CD4-positive, alpha-beta T cell treated with Interferon gamma for 1 hour (primary cell): Measurements from ENCODE around the gene IL12RB1.

Source experiments
- DNase-seq: peaks from one replicate; pipeline ENCODE4 v3.0.0-alpha.2; 2020

IL12RB1 gene

DNA sequence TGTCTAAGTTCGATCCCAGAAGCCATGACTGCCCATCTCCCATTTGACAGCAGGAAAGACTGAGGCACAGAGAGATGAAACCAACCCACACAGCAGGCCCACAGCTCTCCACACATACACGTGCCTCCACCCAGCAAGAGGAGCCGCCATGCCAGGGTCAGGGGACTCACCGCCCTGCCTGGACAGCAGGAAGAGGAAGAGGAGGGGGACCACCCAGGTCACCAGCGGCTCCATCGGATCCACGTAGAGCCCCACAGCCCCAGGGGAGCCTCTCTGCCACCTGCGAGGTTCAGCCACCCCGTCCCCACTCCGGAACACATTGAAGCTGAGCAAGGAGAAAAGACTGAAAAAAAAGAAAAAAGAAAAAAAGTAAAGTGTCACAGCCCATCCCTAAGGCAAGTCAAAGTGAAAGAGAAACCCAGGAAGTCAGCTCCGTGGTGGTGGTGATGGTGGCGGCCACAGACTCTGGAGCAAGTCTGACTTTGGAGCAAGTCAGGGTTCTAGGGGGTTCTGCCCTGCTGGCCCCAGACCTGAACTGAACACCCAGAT, at the start of gene IL12RB1:
Gene IL12RB1 (minus strand): TSS at position 345 of the 549 bp plus-strand sequence. CDS start 111 bp downstream, at position 234.
- peak; percentile 62 for DNase-seq

DNA sequence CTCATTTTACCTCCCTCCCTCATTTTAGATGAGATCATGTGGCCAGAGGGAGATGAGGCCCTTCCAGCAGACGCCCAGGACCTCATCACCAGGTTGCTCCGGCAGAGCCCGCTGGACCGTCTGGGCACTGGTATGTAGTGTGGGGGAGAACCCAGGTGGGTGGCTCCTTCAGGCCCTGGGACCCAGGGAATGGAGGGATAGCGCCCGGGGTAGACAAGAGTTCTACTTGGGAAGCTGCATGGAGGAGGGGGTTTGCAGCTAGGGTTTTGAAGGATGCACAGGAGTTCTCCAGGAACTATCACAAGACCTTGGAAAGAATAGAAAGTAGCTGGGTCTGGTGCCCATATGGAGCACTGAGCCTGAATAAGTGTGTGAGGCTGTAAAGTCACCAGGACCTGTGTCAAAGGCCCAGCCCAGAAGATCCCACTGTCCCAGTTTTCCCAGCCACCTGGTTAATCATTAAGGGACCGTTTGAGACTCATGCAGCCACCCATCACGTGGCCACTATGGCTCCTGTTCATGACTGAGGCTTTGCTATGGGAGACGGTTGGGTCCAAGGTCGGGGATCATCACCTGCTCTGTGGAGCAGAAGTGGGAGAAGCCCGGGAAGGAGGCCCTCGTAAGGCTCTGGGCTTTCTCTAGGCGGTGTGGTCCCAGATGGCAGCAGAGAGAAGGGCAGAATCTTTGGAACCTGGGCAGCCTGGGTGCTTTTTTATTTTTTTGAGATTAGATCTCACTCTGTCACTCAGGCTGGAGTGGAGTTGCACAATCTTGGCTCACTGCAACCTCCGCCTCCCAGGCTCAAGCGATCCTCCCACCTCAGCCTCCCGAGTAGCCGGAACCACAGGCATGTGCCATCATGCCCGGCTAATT, 49.2 kb upstream of the IL12RB1 start:
- DNase-seq, result no peak

DNA sequence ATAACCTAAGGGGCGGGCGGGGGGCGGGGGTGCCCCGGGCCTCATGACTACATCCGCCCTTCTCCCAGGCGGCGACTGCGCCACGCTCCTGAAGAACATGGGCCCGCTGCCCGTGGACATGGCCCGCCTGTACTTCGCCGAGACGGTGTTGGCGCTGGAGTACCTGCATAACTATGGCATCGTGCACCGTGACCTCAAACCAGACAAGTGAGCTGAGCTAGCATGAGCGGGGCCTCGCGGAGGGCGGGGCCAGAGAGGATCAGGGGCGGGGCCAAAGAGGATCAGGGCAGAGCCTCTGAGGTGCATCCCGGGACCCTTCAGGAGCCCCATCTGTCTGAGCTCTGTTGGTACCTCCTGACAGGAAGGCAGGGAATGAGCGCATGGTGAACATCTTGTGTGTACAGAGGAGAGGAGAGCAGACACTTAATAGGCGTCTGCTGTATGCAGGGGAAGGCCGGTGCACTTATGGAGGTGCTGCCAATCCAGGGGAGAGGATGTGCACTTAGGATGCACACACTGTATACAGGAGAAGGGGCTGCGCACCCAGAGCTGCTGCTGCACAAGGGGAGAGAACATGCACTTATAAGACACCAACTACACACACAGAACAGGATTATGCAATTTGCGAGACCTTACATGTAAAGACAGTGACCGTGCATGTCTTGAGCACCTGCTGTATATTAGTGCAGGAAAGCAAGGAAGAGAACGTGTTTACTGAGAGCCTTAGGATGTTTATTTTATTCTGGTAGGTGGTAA, 45.3 kb upstream of the IL12RB1 start:
- no peak for DNase-seq

DNA sequence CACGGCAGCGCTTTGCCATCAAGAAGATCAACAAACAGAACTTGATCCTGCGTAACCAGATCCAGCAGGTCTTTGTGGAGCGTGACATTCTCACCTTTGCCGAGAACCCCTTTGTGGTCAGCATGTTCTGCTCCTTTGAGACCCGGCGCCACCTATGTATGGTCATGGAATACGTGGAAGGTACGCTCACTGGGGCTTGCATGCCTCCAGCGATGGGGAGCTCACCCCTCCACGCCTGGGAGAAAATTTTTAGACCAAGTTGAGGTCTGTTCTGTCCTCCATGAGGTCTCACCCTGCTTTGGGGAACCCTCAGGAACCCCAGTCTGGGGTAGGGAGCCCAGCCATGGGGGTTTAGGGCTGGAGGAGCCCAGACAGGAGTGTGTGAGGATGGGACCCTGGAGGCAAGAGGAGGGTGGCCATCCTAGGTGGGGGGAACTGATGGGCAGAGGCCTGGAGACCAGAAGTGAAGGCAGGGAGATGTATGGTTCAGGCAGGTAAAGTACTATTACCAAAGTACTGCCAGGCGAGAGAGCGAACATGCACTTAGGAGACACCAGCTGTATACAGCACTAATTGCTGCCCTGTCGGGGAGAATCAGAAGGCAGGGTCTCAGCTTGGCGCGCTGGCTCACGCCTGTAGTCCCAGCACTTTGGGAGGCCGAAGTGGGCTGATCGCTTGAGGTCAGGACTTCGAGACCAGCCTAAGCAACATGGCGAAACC, 43.9 kb upstream of the IL12RB1 start:
- no peak for DNase-seq

DNA sequence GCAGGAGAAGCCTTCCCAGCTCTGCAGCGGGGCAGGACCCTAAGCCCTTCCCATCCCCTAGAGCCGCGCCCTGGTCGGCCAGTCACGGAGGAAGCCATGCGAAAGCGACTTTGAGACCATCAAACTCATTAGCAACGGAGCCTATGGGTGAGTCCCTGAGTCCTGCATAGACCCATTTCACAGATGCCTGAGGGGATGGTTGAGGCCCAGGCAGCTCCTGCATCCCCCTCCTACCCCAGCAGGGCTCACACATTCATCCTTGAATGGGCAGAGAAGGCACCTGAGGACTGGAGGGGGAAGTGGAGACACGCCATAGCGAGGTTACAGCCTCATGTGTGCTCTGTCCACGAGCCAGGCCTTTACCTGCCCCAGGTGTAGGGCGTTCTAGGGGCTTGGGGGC, 42.1 kb upstream of the IL12RB1 start:
- DNase-seq, result no peak

DNA sequence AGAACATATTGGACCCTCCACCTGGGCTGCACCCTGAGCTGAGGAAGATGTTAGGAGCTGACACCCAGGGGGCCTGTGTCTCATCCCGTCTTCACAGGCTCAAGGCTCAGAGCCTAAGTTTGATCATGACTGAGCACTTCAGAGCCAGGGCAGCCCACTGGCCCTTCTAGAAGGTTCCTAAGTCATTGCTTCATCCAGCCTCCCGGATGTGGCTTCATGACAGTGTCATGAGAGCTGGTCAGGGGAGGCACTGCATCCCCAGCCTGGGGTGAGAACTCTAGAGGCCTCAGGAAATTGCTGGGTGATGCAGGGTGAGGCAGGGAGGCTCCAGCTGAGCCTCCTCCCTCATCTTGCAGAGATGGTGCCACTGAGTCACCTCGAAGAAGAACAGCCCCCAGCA, 41.3 kb upstream of the IL12RB1 start:
- DNase-seq, result peak; percentile 60

DNA sequence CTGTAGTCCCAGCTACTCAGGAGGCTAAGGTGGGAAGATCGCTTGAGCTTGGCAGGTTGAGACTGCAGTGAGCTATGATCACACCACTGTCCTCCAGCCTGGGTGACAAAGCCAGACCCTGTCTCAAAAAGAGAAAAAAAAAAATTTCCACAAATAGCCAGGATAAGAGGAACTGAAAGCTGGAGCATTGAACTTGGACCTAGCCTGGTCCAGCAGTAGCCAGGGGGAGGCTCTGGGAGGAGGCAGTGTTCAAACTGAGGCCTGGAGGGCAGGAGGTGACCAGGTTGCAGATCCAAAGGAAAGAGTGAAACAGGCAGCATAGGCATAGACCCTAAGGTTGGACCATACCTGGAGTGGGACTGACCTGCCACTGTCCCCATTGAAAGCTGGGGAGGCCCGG, 39.4 kb upstream of the IL12RB1 start:
- DNase-seq, result no peak

DNA sequence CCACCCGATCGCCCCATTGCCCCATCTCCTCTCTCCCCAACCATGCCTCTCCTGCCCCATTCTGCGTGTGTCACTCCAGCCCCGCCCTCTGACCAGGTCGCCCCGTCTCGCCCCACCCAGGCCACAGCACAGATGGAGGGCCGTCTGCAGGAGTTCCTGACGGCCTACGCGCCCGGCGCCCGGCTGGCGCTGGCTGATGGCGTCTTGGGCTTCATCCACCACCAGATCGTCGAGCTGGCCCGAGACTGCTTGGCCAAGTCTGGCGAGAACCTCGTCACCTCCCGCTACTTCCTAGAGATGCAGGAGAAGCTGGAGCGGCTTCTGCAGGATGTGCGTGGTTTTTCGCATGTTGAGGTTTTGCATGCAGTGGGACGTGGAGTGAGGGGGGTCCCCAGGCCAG, 37.1 kb upstream of the IL12RB1 start:
- no peak for DNase-seq

DNA sequence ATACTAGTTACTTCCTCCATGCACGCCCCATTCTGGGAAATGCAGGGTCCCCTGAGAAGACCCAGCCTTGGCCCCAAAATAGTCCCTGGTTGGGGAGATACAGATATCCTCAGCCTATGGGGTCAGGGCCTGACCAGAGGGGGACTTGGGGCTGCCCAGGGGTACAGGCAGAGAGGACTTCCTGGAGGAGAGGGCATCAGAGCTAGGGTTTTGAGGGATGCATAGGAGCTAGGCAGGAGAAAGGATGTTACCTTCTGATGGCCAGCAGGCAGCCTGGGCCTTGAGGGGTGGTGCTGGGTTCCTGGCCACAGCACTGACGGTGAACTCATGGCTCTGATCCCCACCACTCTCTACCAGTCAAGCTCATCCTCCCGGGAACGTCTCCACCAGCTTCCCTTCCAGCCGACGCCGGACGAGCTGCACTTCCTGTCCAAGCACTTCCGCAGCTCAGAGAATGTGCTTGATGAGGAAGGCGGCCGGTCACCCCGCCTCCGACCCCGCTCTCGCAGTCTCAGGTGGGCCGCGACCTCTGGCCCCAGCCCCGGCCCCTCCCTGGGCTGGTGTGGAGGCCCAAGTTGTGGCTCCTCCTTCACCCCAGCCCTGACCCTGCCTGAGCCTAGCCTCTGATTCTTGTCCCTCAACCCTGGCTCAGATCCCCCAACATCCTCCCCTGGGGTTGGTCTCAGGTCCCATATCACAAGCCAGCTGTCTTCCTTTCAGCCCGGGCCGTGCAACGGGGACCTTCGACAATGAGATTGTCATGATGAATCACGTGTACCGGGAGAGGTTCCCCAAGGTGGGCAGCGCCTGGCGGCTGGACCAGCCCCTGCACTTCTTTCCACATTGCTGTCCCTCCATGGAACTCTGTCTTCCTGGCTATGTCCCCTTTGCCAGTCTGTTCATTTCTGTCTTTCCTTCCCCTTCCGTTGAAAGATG, 36.4 kb upstream of the IL12RB1 start:
- DNase-seq, result no peak

DNA sequence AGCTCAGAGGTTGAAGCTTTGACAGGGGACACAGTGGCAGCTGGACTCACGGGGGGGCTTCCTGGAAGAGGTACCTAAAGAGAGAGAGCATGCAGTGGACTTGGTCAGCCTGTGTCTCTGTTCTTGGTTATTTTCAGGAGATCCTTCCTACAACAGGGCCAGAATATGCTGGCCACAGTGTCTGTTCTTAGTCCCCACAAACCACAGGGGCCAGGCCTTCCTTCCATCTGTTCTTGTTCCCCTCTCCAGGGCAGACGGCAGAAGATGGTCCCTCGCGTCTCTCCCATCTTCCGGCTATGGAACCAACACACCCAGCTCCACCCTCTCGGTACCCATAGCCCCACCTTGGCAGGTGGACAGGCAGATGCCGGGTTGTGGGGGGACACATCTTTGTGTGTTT, 35.7 kb upstream of the IL12RB1 start:
- DNase-seq, result no peak

DNA sequence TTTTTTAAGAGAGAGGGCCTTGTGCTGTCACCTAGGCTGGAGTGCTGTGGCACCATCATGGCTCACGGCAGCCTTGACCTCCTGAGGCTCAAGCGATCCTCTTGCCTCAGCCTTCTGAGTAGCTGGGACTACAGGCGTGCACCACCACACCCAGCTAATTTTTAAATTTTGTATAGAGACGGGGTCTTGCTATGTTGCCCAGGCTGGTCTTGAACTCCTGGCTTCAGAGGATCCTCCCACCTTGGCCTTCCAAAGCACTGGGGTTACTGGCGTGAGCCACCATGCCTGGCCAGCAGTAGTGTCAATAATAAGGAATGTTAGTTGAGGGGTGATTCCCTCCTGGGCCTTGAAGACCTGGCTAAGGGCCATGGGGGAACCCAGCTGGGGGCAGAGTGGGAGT, 34.4 kb upstream of the IL12RB1 start:
- no peak for DNase-seq

DNA sequence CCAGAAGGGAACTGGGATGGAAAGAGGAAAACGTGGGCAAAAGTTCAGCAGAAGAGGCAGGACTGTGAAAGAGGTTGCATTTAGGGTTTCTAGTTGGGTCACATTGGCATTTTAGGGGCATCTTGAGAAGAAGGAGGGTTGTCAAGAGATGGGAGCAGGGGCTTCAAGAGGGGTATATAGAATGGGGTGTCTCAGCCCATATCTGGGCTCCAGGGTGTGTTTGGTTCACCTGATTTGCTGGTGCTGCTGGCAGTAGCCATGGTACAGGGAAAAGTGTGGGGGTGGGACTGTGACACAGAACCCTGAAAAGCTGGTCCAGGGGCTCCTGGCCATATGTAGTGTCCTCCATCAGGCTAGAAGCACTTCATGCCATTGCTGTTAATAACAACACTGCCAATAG, 33.4 kb upstream of the IL12RB1 start:
- no peak for DNase-seq

DNA sequence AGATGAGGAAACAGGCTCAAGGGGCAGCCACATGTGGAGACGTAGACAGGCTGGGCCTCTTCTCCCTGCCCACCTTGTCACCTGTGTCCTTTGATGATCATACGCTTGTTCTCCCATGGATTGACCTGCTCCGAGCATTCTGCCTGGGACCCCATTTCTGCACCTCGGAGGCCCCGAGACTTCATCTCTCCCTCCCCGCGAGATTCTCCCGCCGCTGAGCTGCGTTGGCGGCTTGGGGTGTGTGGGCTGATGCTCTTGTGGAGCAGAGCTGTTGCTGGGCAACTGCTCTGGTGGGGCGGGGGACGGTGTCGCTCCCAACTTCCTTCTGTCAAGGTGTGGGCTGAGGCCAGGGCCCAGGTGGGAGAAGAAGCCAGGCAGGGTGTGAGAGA, 33.0 kb upstream of the IL12RB1 start:
- DNase-seq, result peak; percentile 50

DNA sequence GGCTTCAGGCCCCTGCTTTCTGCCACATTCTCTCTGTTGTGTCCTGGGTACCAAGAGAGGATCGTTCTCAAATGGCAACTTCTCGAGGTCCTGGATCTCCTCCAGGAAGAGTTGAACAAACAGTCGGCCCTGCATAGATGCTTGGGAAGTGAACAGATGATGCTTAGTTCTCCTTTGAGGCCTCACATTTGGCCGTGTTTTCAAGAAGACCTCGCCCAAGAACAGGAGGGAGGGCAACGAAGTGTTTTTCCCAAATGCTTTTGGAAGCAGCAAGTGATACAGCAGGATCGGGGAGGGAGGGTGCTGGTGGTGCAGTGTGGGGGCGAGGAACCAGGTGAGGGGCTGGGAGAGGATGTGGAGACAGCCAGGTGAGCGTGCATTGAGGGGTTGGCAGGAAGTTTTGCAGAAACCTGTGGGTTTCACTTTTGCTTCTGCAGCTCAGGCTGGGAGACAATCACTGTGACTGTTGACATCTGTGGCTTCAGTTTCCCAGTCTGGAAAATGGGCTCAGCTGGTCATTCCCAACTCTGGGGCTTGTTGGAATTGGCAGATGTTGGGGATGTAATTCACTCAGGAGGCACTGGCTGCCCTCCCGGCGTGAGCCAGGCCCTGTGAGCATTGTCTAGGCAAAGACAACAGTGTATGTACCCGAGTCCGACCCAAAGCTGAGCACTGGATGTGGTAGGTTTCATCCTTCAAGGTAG, 32.4 kb upstream of the IL12RB1 start:
- DNase-seq, result peak; percentile 36

DNA sequence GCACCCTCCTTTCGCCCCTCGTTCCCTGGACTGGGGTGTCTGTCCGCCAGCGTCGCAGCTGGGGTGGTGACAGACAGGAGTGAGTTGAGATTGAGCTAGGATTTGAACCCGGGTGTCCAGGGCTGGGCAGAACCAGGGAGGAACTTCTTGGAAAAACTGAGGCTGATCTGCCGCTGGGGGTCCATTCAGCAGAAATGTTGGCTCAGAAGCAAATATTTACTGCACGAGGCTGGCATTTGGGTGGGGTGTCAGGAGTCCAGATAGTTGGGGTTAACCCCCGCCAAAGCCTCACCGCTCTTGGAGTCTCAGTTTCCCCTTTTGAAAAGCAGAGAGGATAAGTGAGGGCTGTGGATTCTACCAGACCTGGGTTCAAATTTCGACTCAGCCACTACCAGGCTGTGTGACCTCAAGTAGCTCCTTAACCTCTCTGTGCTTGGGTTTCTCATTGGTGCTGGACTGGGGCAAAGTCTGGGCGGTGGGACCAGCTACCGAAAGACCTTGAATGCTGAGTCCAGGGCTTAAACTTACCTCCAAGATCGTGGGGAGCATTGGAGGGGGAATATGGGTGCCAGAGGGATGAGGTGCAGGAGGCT, 31.8 kb upstream of the IL12RB1 start:
- no peak for DNase-seq

DNA sequence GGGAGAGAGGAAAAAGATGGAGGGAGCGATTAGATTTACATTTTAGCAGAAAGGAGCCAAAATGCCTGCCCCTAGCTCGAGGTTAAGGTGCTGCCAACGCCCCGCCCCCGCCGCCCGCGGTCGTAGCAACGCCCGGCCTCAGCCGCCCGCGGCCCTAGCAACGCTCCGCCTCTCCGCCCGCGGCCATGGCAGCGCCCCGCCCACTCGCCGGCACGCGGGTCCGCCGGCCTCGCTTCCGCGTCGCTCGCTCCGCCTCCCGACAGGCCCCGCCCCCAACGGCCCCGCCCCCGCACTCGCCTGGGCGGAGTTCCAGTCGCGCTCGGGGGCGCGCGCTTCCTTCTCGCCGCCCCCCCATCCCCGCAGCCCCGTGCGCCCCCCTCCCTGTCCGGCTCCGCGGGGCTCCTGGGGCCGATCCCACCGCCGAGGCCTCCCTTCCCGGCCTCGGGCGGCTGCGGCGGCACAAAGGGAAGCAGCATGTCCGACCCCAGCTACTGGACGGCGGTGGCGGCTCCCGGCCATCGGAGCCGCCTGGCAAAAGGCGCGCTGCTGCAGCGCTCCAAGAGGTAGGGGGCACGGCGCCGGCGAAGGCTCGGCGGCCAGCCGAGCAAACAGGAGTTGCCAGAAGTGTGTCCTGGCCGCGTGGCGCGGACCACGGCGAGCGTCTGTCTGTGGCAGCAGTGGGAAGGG, 31.1 kb upstream of the IL12RB1 start:
- peak; percentile 96 for DNase-seq

DNA sequence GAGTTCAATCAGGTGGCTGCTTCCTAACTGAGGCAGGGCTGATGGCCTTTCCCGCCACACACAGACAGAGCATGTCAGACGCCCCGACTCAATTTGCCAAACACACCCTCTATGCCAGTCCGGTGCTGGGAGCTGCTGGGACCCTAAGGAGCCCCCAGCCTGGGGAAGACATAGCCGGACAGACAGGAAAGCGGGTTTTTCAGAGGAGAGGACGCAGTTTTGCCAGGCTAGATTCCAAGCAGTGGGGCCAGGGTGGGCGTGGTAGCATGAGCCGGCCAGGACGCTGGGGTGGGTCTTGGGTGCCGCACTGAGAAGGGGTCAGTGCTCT, 30.6 kb upstream of the IL12RB1 start:
- DNase-seq, result no peak

DNA sequence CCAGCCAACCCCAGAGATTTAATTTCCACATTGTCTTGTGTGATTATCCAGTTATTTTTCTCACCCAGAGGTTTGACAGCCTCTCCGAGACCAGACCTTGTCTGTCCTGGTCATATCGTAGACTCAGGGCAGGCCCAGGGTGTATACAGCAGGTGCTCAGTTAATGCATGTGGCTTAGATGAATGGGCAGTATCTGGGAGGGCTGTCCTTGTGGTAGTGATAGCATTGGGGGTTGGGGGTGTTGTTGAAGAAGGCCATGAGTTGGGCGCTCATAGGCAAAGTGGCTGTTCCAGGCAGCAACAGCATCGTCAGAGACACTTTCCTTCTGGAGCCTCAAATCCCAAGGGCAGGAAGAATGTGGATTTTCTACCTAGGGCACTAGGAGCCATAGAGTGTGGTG, 27.7 kb upstream of the IL12RB1 start:
- DNase-seq, result no peak

DNA sequence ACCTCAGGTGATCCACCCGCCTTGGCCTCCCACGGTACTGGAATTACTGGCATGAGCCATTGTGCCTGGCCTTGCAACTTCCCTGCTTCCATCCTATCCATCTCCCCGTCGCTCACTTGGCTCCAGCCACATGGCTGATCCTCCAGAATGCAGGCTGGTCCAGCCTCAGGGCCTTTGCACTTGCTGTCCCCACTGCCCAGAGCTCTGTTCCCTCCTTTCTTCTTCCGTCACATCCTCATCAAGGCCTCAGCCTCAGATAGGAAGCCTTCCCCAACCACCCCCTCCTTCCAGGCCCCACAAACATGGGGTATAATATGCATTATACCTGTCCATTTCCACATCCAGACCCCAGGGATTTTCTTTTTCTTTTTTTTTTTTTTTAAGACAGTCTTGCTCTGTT, 27.1 kb upstream of the IL12RB1 start:
- DNase-seq, result no peak

DNA sequence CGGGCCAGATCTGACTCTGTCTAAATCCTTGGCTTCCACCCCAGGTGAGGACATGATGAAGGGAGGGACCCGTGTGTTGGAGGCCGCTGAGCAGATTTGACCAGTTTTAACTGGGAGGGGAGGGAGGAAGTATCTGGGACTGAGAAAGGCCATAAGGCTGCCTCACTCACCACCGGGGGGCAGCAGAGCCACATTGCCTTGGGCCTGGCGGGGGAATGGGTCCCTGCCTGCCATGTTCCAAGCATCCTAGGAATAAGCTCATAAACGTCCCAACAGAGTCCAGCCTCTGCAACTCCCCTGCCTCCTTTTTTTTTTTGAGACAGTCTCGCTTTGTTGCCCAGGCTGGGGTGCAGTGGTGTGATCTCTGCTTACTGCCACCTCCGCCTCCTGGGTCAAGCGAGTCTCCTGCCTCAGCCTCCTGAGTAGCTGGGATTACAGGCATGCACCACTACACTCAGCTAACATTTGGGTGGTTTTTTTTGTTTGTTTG, 26.3 kb upstream of the IL12RB1 start:
- peak; percentile 74 for DNase-seq
